Medulla oblongata (tissue), 1 donor: ENCODE data around the gene TMEM270.
"Not testable (repeated sequence)": the region's sequence is repeated elsewhere in the genome, so short reads cannot be mapped to it uniquely, and the experiment has no call there.

Source experiments
- DNase-seq: peaks from one replicate; pipeline ENCODE4 v3.0.0-alpha.2; 2015; ENCODE audit errors: extremely low spot score

The TMEM270 gene

DNA sequence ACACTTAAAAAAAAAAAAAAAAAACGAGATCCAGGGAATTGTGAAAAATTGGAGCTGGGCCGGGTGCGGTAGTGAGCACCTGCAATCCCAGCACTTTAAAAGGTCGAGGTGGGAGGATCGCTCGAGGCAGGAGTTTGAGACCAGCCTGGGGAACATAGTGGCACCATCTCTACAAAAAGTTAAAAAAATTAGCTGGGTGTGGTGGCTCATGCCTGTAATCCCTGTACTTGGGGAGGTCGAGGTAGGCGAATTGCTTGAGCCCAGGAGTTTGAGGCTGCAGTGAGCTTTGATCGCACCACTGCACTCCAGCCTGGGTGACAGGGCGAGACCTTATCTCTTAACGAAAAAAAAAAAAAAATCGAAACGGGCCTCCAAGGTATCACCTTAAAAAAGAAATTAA, 28.2 kb upstream of the TMEM270 start:
- no peak for DNase-seq

DNA sequence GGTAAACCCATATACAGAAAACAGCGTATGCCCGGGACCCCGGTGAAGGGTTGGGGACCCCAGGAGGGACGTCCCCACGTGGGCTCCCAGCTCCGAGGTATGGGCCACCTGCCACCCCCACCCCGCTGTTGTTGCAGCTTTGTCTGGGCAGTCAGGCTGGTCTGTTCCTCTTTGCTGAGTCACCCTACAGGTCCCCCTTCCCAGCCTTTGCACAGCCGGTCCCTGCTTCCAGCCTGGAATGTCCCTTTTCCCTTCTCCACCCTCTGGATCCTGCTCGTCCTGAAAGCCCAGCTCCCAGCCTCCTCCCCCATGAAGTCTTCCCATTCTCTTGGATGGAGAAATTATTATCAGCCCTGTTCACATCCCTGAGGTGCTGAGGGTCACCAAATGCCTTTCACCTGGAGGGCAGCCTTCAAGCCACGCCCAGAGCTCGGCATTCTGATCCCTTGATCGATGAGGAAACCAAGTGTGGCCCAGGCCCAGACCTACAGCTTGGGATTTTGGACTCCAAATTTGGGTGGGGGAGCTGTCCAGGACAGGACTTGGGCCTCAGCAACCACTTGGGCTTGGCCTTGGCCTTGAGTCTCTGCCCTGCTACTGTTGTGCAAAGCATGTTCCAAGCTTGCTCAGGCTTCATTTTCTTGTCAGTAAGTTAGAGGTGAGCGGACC, 27.6 kb upstream of the TMEM270 start:
- no peak for DNase-seq

DNA sequence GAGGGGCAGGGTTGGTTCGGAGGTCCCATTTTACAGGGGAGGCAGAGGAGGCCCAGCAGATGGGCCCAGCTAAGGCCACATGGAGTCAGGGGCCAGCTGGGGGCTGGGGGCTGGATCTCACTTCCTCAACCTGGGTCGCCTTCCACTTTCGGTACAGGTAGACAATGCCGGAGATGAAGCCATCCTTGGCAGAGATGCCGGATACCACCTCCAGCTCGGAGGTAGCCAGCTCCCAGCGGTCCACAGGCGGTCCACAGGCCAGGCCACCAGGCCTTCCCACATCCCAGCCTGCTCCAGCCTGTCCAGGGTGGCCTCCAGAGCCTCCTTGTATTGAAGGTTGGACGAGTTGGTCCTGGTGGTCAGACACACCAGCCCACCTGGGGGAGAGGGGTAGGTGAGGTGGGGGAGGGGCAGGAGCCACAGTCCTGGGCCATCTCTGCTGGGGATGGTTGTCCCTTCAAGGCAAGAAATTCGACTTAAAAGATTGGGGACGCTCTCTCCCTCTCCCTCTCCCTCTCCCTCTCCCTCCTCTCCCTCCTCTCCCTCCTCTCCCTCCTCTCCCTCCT, 26.2 kb upstream of the TMEM270 start:
- DNase-seq, result no peak

DNA sequence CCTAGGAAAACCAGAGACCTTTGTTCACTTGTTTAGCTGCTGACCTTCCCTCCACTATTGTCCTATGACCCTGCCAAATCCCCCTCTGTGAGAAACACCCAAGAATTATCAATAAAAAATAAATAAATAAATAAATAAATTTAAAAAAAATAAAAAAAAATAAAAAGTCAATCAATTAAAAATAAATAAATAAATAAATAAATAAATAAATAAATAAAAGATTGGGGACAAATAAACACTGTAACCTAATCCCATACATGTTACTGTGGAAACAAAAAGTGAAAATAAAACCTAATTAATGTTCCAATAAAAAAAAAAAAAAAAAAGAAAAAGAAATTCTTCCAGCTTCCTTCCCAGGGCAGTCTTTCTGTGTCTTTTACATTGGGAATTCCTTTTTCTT, 23.8 kb upstream of the TMEM270 start:
- not testable (repeated sequence) for DNase-seq

DNA sequence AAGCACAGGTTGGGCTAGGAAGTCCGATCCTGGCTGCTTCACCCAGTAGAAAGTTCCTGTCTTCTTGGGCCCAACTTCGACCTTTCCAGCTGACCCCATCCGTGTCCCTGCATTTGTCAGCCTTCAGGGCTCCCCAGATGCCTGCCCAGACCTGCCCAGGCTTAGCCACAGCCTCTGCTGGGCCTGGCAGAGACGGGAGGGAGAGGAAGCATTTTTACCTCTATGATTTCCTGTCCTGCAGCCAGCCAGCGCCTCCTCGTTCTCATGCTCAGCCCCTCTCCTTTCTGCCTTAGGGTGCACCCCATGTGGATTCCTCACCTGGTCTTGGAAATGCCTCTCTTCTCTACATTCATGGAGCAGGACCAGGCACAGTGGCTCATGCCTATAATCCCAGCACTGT, 22.3 kb upstream of the TMEM270 start:
- DNase-seq, result no peak

DNA sequence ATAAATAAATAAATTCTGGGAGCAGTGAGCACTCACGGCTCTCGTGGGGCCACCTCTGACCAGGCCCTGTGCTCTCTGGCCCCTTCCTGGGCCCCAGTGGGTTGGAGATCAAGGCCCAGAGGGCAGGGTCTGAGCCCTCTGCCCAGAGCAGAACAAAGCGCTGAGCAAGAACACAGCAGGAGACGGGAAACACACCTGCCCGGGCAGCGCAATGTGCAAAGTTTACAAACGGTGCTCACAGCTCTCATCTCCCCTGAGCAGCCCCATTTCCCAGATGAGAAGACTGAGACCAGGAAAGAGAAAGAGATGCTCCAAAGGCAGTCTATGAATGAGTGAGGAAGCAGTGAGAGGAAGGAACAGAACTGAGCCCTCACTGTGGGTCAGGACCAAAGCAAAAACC, 21.7 kb upstream of the TMEM270 start:
- DNase-seq, result no peak

DNA sequence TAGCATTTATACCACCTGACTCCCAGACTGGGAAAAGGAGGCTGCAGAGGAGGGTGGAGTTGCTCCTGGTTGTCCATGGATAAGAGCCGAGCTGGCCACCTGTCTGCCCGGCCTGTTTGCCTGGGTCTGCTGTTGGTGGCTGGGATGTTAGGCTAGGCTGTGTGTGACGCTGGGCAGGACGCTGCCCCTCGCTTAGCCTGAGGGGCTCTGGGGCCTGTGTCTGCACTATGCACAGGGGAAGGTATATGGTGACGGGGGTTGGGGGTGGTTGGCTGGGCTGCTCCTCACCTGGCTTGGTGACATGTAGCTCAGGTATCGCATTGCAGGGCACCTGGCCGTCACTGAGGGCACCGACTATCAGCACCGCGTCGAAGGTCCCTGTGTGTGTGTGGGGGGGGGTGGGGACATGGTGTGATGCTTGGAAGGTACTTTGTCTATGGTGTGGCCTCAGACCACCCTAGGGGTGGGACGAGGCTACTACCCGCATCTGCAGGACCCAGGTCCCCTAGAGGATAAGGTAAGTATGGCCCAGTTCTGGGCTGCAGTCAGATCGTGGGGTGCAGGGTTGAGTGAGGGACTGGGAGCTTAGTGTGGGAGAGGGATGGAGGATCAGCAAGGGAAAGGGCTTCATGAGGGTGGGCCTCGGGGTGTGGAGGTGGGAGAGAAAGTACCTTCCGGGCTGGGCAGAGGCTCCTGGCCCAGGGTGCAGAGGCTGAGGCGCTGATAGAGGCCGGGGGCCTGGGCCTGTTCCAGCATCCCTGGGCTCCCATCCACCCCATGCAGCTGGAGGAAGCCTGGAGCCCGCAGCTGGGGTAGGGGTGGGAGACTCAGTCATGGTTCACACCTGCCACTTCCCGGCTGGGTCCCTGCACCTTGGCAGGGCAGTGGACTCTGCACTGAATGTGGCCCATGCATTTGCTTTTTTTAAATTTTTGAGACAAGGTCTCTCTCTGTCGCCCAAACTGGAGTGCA, 20.9 kb upstream of the TMEM270 start:
- DNase-seq, result no peak

DNA sequence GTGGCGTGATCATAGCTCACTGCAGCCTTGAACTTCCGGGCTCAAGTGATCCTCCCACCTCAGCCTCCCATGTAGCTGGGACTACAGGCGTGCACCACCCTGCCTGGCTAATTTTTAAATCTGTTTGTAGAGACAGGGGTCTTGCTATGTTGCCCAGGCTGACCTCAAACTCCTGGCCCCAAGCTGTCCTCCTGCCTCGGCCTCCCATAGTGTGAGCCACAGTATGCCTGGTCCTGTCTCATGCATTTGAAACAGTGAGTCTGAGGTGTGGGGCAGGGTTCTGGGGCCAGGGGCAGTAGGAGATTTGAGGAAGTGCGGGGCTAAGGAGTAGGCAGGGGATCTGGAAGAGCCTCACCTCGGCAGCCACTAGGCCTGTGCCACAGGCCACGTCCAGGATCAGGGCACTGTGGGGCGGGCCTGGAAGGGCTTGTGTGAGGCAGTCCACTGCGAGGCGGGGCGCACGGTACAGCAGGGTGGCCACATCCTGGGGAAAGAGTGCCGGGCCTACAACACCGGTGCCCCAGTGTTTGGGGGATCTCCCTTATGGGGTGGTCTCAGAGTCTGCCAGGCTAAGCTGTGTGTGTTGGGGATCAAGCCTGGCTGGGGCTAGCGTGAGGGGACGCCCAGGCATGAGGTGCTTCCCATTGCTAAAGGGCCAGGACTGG, 20.1 kb upstream of the TMEM270 start:
- no peak for DNase-seq

DNA sequence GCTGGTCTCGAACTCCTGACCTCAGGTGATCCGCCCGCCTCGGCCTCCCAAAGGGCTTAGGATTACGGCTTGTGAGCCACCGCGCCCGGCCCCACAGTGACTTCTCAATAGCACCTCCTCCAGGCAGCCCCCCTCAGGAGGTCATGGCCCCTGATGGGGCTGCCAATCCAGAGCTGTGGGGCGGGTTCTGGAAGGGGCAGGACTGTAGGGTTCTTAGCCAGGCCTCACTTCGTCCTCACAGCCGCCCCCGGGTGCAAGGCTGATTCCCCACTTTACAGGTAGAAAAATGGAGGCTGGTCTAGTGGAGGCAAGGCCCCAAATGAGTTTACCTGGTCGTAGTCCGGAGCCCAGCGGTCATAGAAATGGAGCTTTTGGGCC, 19.3 kb upstream of the TMEM270 start:
- DNase-seq, result no peak

DNA sequence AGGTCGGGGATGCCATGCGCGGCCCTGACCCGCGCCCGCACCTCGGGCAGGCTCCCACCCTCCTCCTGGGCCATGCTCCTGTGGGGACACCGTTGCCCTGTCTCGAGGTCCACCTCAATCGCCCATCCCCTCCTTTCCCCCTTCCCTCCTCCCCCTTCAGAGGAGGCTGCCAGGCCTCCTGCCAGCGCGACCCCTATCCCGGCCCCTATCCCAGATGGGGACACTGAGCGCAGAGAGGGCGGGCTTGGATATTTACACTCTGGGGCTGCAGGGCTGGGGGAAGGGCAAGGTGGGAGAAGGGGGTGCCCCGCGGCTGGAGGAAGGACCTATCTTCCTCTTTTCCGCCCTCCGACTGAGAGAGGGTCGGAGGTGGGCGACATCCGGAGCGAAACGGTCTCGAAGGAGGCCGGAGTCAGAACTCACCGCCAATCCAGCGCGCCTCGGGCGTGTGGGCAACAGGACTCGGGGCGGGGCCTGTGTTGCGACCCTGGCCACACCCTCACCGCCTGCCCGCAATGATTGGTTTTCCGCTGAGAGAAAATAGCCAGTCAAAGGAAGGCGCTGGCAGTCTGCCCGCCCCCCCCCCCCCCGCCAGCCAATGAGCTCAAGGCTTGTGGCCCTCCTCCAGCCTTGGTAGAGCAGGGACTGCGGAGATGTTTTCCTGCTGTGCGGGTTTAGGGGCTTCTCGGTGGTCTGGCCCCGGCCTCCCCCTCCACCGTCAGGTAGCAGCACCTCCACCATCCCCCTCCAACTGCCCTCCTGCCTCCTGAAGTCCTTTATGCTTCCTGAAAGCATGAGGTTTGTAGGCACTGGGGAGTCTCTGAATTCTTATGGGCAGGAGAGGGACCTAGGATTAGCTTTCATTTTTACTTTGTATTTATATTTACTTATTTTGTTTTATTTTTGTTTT, 18.6 kb upstream of the TMEM270 start, which contains the start of gene METTL27:
METTL27 (minus strand) TSS at position 450 of the 910 bp plus-strand sequence; CDS start at position 74, 376 bp downstream.
- DNase-seq, result peak; percentile 94

DNA sequence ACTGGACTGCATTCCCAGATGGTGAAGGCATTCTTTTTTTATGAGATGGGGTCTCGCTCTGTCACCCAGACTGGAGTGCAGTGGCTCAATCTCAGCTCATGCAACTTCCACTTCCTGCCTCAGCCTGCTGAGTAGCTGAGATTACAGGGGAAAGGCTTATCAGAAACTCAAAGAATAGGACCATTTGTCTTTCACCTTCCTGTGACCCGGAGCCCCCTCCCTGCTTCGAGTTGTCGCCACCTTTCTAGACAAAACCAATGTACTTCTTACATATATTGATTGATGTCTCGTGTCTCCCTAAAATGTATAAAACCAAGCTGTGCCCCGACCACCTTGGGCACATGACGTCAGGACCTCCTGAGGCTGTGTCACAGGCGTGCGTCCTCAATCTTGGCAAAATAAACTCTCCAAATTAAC, 16.8 kb upstream of the TMEM270 start:
- DNase-seq, result no peak

DNA sequence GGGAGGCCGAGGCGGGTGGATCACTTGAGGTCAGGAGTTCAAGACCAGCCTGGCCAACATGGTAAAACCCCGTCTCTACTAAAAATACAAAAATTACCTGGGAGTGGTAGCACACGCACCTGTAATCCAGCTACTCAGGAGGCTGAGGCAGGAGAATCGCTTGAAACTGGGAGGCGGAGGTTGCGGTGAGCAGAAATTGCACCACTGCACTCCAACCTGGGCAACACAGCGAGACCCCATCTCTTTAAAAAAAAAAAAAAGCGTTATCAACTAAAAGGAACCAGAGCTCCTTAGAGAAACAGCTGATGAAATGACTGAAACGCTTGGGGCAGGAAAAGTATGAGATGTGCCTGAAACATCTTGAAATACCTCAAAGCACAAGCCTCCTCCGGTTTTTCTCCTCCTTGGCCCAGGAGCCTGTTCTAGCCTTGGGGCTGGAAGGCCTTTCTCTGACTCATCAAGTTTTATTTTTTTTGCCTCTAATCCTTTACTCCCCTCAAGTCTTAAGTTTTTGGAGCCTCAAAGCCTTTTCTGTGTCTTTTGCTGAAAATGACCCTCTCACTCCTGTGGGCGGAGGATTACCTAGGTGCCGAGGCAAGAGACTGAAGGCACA, 16.0 kb upstream of the TMEM270 start:
- DNase-seq, result no peak

DNA sequence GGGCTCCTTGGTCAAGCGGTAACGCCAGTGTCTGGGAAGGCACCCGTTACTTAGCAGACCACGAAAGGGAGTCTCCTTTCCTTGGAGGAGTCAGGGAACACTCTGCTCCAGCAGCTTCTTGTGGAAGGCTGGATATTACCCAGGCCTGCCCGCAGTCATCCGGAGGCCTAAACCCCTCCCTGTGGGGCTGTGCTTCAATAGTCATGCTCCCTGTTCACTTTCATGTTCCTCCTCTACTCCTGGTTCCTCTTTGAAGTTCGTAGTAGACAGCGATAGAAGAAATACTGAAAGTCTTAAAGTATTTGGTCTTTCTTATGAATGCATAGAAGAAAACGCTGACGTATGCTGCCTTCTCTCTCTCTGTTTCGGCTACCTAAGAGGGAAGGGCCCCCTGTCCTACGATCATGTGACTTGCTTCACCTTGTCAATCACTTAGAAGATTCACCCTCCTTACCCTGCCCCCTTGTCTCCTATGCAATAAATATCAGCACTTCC, 15.2 kb upstream of the TMEM270 start:
- peak; percentile 66 for DNase-seq

DNA sequence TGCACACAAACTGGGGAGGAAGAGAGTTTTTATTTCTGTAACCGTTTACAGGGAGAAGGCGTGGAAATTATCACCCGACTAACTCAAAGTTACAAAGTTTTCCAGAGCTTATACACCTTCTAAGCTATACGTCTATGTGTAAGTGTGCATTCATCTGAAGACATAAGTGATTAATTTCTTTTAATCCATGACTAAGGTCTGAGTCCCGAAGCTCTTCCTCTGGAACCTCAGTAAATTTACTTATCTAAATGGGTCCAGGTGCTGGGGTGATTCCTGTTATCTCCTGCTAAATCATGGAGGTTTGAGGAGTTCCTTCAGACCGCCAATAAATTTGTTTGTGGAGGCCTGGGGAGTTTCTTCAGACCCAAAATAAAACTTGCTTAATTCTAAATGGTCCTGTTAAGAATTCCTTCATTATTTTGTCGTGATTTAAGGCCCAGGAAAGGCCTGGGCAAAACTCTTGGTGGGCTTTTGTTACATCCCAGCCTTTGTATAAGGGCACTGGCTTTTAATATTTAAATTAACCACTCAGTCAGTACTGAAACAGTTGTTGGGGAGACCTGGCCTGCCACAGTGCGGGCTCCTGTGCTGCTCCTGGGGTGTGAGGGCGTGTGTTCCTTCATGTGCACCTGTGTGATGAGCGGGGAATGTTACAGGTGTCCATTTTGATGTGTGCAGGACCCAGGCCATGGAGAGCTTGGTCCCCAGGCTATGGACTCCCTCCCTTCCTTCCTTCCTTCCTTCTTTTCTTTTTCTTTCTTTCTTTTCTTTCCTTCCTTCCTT, 12.8 kb upstream of the TMEM270 start:
- no peak for DNase-seq

DNA sequence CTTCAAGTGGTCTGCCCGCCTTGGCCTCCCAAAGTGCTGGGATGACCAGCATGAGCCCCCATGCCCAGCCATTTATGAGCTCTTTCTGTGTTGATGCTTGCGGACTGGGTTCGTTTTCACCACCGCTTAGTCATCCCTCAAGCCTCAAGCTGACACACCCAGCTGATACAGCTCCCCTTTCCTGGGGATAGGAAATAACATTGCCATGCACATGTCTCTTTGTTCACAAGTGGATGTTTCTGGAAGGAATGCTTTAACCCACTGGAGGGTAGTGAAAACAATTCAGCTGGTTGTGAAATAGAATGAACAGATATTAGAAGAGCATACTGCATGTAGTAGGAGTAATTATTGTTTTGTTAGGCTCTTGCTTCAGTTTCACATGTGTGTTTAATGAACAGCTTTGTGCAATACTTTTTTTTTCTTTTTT, 10.2 kb upstream of the TMEM270 start:
- no peak for DNase-seq

DNA sequence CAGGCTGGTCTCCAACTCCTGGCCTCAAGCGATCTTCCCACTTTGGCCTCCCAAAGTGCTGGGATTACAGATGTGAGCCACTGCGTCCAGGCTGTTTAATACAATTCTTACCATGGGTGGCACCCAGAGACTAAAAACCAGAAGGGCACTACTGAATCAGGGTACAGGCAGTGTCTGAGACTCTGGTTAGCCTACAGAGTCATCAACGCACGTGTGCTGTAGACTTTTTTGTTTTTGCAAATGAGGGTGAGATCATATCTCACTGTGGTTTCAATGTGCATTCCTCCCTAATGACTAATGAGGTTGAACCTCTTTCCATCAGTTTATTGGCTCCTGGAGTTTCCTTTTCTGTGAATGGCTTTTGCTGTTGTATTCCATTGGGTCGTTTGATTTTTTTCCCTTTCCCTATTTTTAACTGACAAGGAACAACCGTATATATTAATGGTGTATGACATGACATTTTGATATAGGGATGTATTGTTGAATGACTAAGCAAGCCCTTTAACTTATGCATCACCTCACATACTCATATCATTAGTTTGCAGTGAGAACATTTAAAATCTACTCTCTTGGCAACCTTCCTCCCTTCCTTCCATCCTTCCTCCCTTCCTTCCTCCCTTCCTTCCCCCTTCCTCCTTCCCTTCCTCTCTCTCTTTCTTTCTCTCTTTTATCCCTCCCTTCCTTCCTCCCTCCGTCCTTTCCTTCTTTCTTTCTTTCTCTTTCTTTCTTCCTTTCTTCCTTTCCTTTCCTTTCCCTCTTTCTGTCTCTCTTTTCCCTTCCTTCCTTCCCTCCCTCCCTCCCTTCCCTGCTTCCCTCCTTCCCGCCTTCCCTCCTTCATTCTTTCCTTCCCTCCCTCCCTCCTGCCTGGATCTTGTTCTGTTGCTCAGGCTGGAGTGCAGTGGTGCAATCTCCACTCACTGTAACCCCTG, 9.3 kb upstream of the TMEM270 start:
- DNase-seq, result no peak

DNA sequence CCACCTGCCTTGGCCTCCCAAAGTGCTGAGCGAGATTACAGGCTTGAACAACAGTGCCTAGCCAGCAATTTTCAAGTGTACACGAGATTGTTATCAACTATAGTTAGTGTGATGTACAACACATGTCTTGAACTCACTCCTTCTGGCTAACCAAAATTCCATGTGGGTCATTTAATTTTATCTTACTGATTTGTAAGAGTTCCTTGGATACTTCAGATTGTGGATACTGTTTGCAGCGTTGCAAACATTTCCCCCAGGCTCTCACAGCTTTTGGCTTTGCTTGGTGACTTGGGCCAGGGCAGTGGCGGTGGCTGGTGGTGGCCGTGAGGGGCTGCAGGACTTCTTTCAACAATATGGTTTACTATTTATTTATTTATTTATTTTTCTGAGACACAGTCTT, 8.5 kb upstream of the TMEM270 start:
- DNase-seq, result no peak

DNA sequence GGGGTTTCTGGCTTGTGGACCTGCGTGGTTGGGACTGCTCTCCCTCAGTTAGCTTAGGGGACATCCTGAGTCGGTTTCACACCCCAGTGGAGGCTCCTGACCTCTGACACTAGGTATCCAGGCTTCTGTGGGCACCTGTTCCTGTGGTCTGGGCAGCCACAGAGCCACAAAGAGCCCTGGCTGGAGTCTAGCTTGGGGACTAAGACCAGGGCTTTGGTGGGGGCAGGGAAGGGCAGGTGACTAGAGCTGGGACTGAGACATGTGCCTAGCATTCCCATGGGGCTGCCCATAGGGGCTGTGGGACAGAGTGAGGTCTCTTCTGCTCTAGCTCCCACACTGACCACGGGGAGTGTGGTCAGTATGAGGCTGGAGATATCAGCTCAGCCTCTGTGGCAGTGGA, 4.0 kb upstream of the TMEM270 start:
- DNase-seq, result no peak
